ENCODE measurements around the gene PRDM16.

PRDM16 gene

GRCh38 chr1:3120140-3120539 is 51.1 kb downstream of the PRDM16 start:
- H4K20me1 ChIP-seq (ENCODE audit: insufficient read depth, low read length): no peaks in the 10 kb centered on the region
- TF ChIP-seq EZH2 (IDR thresholded peaks at IDR 0.05; ENCODE audit: borderline replicate concordance, low read depth, low read length, severe bottlenecking): no peak
- TF ChIP-seq, protein P1, sequence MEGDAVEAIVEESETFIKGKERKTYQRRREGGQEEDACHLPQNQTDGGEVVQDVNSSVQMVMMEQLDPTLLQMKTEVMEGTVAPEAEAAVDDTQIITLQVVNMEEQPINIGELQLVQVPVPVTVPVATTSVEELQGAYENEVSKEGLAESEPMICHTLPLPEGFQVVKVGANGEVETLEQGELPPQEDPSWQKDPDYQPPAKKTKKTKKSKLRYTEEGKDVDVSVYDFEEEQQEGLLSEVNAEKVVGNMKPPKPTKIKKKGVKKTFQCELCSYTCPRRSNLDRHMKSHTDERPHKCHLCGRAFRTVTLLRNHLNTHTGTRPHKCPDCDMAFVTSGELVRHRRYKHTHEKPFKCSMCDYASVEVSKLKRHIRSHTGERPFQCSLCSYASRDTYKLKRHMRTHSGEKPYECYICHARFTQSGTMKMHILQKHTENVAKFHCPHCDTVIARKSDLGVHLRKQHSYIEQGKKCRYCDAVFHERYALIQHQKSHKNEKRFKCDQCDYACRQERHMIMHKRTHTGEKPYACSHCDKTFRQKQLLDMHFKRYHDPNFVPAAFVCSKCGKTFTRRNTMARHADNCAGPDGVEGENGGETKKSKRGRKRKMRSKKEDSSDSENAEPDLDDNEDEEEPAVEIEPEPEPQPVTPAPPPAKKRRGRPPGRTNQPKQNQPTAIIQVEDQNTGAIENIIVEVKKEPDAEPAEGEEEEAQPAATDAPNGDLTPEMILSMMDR (IDR thresholded peaks at IDR 0.05; ENCODE audit: borderline replicate concordance, extremely low read depth, low read length, poor library complexity, severe bottlenecking): no peak
- no peak overlapping the region for H3K27ac ChIP-seq (ENCODE audit: low read length)

DNA sequence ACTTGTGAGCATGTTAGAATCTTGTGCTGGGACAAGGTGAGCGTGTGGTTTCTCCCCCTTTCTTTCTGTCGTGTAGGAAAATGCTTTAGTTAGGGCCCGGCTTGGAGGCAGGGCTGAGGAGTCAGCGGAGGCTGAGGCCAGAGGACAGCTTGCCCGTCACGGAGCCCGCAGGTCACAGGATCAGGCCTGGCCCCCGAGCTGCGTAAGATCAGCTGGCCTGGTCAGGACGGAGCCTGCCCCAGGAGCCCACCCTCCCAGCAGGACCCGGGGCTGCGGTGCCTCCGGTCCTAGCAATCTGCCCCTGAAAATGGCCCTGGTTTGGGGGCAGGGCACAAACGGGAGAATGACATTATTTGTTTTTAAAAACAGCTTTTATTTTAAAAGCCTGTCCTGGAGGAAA is 52.0 kb downstream of the PRDM16 start:
- H3K27me3 ChIP-seq (ENCODE audit: insufficient read depth, low read length, poor library complexity): no peaks in the 10 kb centered on the region
- H3K4me3 ChIP-seq (ENCODE audit: low read depth in 1 of 2, low read length in 2 of 2): no peak overlapping the region
- DNase-seq (no peak), ATAC-seq (ENCODE audit: insufficient read depth, low read depth) (no peak)
- H3K9ac ChIP-seq (ENCODE audit: low read depth, low read length): no peak overlapping the region
- no peaks in the 10 kb centered on the region for H3K36me3 ChIP-seq (ENCODE audit: insufficient read depth, low read length)
- H3K9me3 ChIP-seq (ENCODE audit: insufficient read depth, low read length, severe bottlenecking): no peaks in the 10 kb centered on the region
- H3K79me2 ChIP-seq (ENCODE audit: insufficient read depth, low read length): no peaks in the 10 kb centered on the region
- H3K27ac ChIP-seq (ENCODE audit: low read length): no peak overlapping the region
- H4K20me1 ChIP-seq (ENCODE audit: insufficient read depth, low read length): no peaks in the 10 kb centered on the region
- no peak for TF ChIP-seq EZH2 (IDR thresholded peaks at IDR 0.05; ENCODE audit: borderline replicate concordance, low read depth, low read length, severe bottlenecking)
- TF ChIP-seq, protein P1 (IDR thresholded peaks at IDR 0.05; ENCODE audit: borderline replicate concordance, extremely low read depth, low read length, poor library complexity, severe bottlenecking): no peak
- no peak overlapping the region for H3K4me2 ChIP-seq (ENCODE audit: insufficient read depth, low read length)
- no peaks in the 10 kb centered on the region for H3K4me1 ChIP-seq (ENCODE audit: insufficient read depth, low read length)
- no peak overlapping the region for H2AFZ ChIP-seq (ENCODE audit: low read depth, low read length)

More at GRCh38 chr1:3120140-3120539, 51.1 kb downstream of the PRDM16 start:
- Histone ChIP-seq H3K4me2 (ENCODE audit: insufficient read depth, low read length) (no peak overlapping the region), H3K36me3 (ENCODE audit: insufficient read depth, low read length) (no peaks in the 10 kb centered on the region), H3K9ac (ENCODE audit: low read depth, low read length) (no peak overlapping the region), H2AFZ (ENCODE audit: low read depth, low read length) (no peak overlapping the region), H3K27me3 (ENCODE audit: insufficient read depth, low read length, poor library complexity) (no peaks in the 10 kb centered on the region), H3K4me3 (ENCODE audit: low read depth in 1 of 2, low read length in 2 of 2) (no peak overlapping the region), H3K4me1 (ENCODE audit: insufficient read depth, low read length) (no peaks in the 10 kb centered on the region), H3K9me3 (ENCODE audit: insufficient read depth, low read length, severe bottlenecking) (no peaks in the 10 kb centered on the region), H3K79me2 (ENCODE audit: insufficient read depth, low read length) (no peaks in the 10 kb centered on the region)
- ATAC-seq (ENCODE audit: insufficient read depth, low read depth) (no peak), DNase-seq (no peak)

DNA sequence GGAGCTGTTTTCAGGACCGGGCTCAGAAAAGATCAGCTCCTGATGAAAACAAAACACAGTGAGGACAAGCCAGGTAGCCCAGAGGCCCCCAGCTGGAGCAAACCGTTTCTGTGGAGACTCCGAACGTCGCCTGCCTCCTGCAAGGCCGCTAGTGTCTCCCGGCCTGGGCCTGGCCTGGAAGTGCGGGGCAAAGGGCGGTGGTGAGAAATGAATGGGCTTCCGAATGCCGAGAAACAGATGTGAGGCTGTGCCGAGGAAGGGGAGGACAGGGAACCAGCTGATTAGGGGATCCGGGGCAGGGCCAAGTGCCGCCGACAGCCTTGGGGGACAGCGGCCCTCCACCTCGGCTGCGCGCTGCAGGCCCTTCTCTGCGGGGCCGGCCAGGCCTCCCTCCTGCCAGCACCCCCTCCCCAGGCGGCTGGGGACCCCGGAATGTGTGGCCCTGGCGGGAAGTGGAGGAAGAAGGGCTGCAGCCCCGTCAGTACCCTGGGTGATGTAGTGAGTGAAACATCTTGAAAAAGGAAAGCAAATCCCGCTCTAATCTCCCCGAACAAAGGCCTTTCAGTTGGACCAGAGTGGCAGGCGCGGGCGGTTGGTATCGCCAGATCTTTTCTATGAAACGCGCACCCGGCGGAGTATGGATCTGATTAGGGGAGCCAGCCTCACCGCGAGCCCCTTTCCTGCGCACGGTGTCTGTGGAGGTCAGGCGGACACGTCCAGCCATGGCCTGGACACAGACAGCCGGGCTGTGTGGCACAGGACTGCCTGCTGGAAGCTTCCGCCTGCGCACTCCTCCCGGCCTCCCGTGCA is 52.6 kb downstream of the PRDM16 start:
- Histone ChIP-seq H2AFZ (ENCODE audit: low read depth, low read length) (no peak overlapping the region), H3K79me2 (ENCODE audit: insufficient read depth, low read length) (no peaks in the 10 kb centered on the region), H3K9me3 (ENCODE audit: insufficient read depth, low read length, severe bottlenecking) (no peaks in the 10 kb centered on the region), H3K27ac (ENCODE audit: low read length) (no peak overlapping the region), H3K36me3 (ENCODE audit: insufficient read depth, low read length) (no peaks in the 10 kb centered on the region), H3K4me2 (ENCODE audit: insufficient read depth, low read length) (no peak overlapping the region), H3K9ac (ENCODE audit: low read depth, low read length) (no peak overlapping the region), H4K20me1 (ENCODE audit: insufficient read depth, low read length) (no peaks in the 10 kb centered on the region), H3K4me3 (ENCODE audit: low read depth in 1 of 2, low read length in 2 of 2) (no peak overlapping the region), H3K27me3 (ENCODE audit: insufficient read depth, low read length, poor library complexity) (no peaks in the 10 kb centered on the region), H3K4me1 (ENCODE audit: insufficient read depth, low read length) (no peaks in the 10 kb centered on the region)
- TF ChIP-seq, protein P1 (IDR thresholded peaks at IDR 0.05; ENCODE audit: borderline replicate concordance, extremely low read depth, low read length, poor library complexity, severe bottlenecking): no peak
- TF ChIP-seq EZH2 (IDR thresholded peaks at IDR 0.05; ENCODE audit: borderline replicate concordance, low read depth, low read length, severe bottlenecking): no peak
- no peak for DNase-seq
- ATAC-seq (ENCODE audit: insufficient read depth, low read depth): no peak
